ENCODE results near the gene CCBE1.

DNA sequence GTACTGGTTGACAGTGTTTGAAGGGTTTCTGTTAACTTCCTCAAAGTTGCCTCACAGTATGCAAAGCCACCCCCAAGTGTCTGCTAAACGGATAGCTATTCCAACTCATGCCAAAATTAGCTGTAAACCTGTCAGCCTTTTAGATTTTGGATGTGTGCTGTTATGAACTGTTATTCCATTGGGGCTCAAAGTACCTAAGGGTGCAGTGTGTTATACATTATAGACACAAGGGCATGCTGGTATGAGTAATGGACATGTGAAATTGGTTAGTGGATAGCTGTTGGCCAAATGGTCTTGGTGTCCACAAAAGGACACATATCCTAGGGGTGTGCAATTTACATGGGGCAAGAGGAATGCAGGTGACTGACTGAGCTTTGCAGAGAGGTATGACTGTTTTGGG lies 33.7 kb upstream of the CCBE1 start:
- TF ChIP-seq, protein P1, sequence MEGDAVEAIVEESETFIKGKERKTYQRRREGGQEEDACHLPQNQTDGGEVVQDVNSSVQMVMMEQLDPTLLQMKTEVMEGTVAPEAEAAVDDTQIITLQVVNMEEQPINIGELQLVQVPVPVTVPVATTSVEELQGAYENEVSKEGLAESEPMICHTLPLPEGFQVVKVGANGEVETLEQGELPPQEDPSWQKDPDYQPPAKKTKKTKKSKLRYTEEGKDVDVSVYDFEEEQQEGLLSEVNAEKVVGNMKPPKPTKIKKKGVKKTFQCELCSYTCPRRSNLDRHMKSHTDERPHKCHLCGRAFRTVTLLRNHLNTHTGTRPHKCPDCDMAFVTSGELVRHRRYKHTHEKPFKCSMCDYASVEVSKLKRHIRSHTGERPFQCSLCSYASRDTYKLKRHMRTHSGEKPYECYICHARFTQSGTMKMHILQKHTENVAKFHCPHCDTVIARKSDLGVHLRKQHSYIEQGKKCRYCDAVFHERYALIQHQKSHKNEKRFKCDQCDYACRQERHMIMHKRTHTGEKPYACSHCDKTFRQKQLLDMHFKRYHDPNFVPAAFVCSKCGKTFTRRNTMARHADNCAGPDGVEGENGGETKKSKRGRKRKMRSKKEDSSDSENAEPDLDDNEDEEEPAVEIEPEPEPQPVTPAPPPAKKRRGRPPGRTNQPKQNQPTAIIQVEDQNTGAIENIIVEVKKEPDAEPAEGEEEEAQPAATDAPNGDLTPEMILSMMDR (conservative IDR thresholded peaks at IDR 0.05; ENCODE audit: low read depth, low read length): no peak
- TF ChIP-seq BHLHE40 (IDR thresholded peaks at IDR 0.05; ENCODE audit: low read depth, low read length): no peak
- no peak for TF ChIP-seq POLR2A (IDR thresholded peaks at IDR 0.05; ENCODE audit: low read depth, low read length)
- no peak for TF ChIP-seq RFX5 (IDR thresholded peaks at IDR 0.05; ENCODE audit: low read depth, low read length)
- TF ChIP-seq MAFK (IDR thresholded peaks at IDR 0.05; ENCODE audit: low read depth, low read length): no peak
- TF ChIP-seq SMC3 (IDR thresholded peaks at IDR 0.05; ENCODE audit: low read depth, low read length): no peak
- TF ChIP-seq, protein P2, sequence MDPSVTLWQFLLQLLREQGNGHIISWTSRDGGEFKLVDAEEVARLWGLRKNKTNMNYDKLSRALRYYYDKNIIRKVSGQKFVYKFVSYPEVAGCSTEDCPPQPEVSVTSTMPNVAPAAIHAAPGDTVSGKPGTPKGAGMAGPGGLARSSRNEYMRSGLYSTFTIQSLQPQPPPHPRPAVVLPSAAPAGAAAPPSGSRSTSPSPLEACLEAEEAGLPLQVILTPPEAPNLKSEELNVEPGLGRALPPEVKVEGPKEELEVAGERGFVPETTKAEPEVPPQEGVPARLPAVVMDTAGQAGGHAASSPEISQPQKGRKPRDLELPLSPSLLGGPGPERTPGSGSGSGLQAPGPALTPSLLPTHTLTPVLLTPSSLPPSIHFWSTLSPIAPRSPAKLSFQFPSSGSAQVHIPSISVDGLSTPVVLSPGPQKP (IDR thresholded peaks at IDR 0.05; ENCODE audit: borderline replicate concordance, low read depth, low read length): no peak
- TF ChIP-seq MXI1 (IDR thresholded peaks at IDR 0.05; ENCODE audit: borderline replicate concordance, low read depth, low read length): no peak
- no peak for TF ChIP-seq RAD21 (IDR thresholded peaks at IDR 0.05; ENCODE audit: low read length)
- no peak for TF ChIP-seq MAZ (IDR thresholded peaks at IDR 0.05; ENCODE audit: borderline replicate concordance, low read depth, low read length)
- TF ChIP-seq NFE2L2 (IDR thresholded peaks at IDR 0.05; ENCODE audit: low read depth, low read length): no peak

Measured in IMR-90 (cell line).